Neuronal stem cell (in vitro differentiated cells): ENCODE measurements around the gene STK11IP.

Experiments used
- DNase-seq: peaks from one replicate; pipeline ENCODE4 v3.0.0-alpha.2; 2013; ENCODE audit warnings: low spot score
- H2AFZ ChIP-seq: one replicate; pipeline ENCODE4 v1.6.1; 2013; ENCODE audit warnings: mild to moderate bottlenecking, low read length, inconsistent platforms
- H2AK5ac ChIP-seq: 2 replicates; pipeline ENCODE4 v1.6.1; 2013; ENCODE audit warnings: low read depth, mild to moderate bottlenecking, inconsistent platforms, low read length, moderate library complexity, mixed read lengths
- H2BK120ac ChIP-seq: 2 replicates; pipeline ENCODE4 v1.6.1; 2013; ENCODE audit warnings: low read depth, mild to moderate bottlenecking, inconsistent platforms, low read length, moderate library complexity, mixed read lengths
- H2BK12ac ChIP-seq: one replicate; pipeline ENCODE4 v1.6.1; 2013; ENCODE audit warnings: low read length, inconsistent platforms
- H2BK15ac ChIP-seq: 2 replicates; pipeline ENCODE4 v1.6.1; 2013; ENCODE audit warnings: mild to moderate bottlenecking, low read length, inconsistent platforms, mixed read lengths
- H2BK5ac ChIP-seq: one replicate; pipeline ENCODE4 v1.6.1; 2013; ENCODE audit warnings: inconsistent platforms, mild to moderate bottlenecking, low read length, moderate library complexity
- H3K14ac ChIP-seq: one replicate; pipeline ENCODE4 v1.6.1; 2013; ENCODE audit warnings: low read length, inconsistent platforms
- H3K18ac ChIP-seq: 2 replicates; pipeline ENCODE4 v1.6.1; 2013; ENCODE audit warnings: low read length, inconsistent platforms
- H3K23ac ChIP-seq: 2 replicates; pipeline ENCODE4 v1.6.1; 2013; ENCODE audit warnings: low read depth, mild to moderate bottlenecking, mixed read lengths, low read length, inconsistent platforms; ENCODE audit not compliant: poor library complexity
- H3K27ac ChIP-seq: replicated peaks from 3 replicates; pipeline ENCODE4 v1.5.1; 2013; ENCODE audit warnings: low read length, inconsistent platforms
- H3K27me3 ChIP-seq, 3 experiments: 2 replicates each; pipeline ENCODE4 v1.6.1; 2013; ENCODE audit warnings: low read length in 3 of 3, mild to moderate bottlenecking in 2 of 3, inconsistent platforms in 1 of 3, low read depth in 1 of 3, mixed read lengths in 1 of 3, moderate library complexity in 1 of 3; ENCODE audit not compliant: control insufficient read depth in 3 of 3, insufficient read depth in 3 of 3
- H3K36me3 ChIP-seq, 2 donors: replicated peaks in 1 of 2; 2 replicates each; pipeline ENCODE4 v1.6.1; 2013; ENCODE audit warnings: low read length in 2 of 2; ENCODE audit not compliant: control insufficient read depth in 2 of 2, insufficient read depth in 2 of 2
- H3K4ac ChIP-seq: 2 replicates; pipeline ENCODE4 v1.6.1; 2013; ENCODE audit warnings: inconsistent platforms, mild to moderate bottlenecking, low read length, moderate library complexity
- H3K4me1 ChIP-seq, 2 donors: 1 replicate in 1 of 2; 2 replicates in 1 of 2; pipeline ENCODE4 v1.6.1; 2013; ENCODE audit warnings: low read length in 2 of 2, low read depth in 1 of 2; ENCODE audit not compliant: control insufficient read depth in 2 of 2, insufficient read depth in 1 of 2
- H3K4me2 ChIP-seq: one replicate; pipeline ENCODE4 v1.6.1; 2013; ENCODE audit warnings: mild to moderate bottlenecking, low read length, inconsistent platforms; ENCODE audit not compliant: insufficient read depth, poor library complexity, severe bottlenecking
- H3K4me3 ChIP-seq, 2 donors: 2 replicates each; pipeline ENCODE4 v1.5.1; 2013; ENCODE audit warnings: low read length in 2 of 2, mild to moderate bottlenecking in 2 of 2, inconsistent platforms in 1 of 2, moderate library complexity in 1 of 2
- H3K79me1 ChIP-seq: one replicate; pipeline ENCODE4 v1.6.1; 2013; ENCODE audit warnings: low read depth, mild to moderate bottlenecking, inconsistent platforms, low read length, moderate library complexity
- H3K9ac ChIP-seq: one replicate; pipeline ENCODE4 v1.6.1; 2013; ENCODE audit warnings: mild to moderate bottlenecking, low read depth, low read length, inconsistent platforms; ENCODE audit not compliant: poor library complexity
- H3K9me3 ChIP-seq, 2 donors: replicated peaks in 1 of 2; 2 replicates each; pipeline versions ENCODE3 to v1.6.1; 2013; ENCODE audit warnings: low read length in 2 of 2, mild to moderate bottlenecking in 2 of 2, inconsistent platforms in 1 of 2, low read depth in 1 of 2, mixed read lengths in 1 of 2, moderate library complexity in 1 of 2; ENCODE audit not compliant: control insufficient read depth in 2 of 2, insufficient read depth in 1 of 2
- H4K8ac ChIP-seq: one replicate; pipeline ENCODE4 v1.6.1; 2013; ENCODE audit warnings: low read depth, mild to moderate bottlenecking, inconsistent platforms, low read length, moderate library complexity
- H4K91ac ChIP-seq: one replicate; pipeline ENCODE4 v1.6.1; 2013; ENCODE audit warnings: low read length, low read depth, mild to moderate bottlenecking, inconsistent platforms; ENCODE audit not compliant: poor library complexity
- WGBS, 2 donors: extraction: QIAGEN DNeasy Blood & Tissue Kit; methylation state at CpG; one replicate each; pipeline ENCODE4 v1.1.7; 2013; ENCODE audit warnings: missing lambda C conversion rate in 2 of 2, mixed read lengths in 1 of 2; ENCODE audit not compliant: insufficient read length in 2 of 2, insufficient replicate concordance in 1 of 2; ENCODE audit errors: extremely low coverage in 2 of 2; 5-methylcytosine and 5-hydroxymethylcytosine counted together

The STK11IP gene

GRCh38 chr2:219621935-219622334 lies 24.3 kb downstream of the STK11IP start:
- Histone ChIP-seq H4K91ac (no peak overlapping the region), H2BK15ac (no peak overlapping the region), H2AFZ (no peak overlapping the region), H3K4me1 (no peaks in the 10 kb centered on the region), H3K4me2 (no peak overlapping the region), H3K36me3 (no peaks in the 10 kb centered on the region), H3K4me3 (no peak overlapping the region), H3K27ac (no peak overlapping the region), H2BK120ac (no peak overlapping the region), H3K27me3 (peaks cover 0 to 54% (median 4%) of the 10 kb centered on the region in 3 experiments), H3K9me3 (no peaks in the 10 kb centered on the region), H4K8ac (no peak overlapping the region), H3K14ac (no peak overlapping the region), H3K4ac (no peak overlapping the region), H2AK5ac (no peak overlapping the region), H3K23ac (no peak overlapping the region), H2BK12ac (no peak overlapping the region), H3K9ac (no peak overlapping the region), H3K18ac (no peak overlapping the region), H3K79me1 (no peaks in the 10 kb centered on the region), H2BK5ac (no peak overlapping the region)
- no CpG with 5 or more reads among the region's 4 CpGs for WGBS, 2 donors
- no peak for DNase-seq

- H2BK5ac ChIP-seq = no peak overlapping the region
- H2AFZ ChIP-seq = no peak overlapping the region
- no peak overlapping the region for H3K4me3 ChIP-seq
- H3K4ac ChIP-seq = no peak overlapping the region
- no peak overlapping the region for H3K4me2 ChIP-seq
- no peak overlapping the region for H3K18ac ChIP-seq
- no CpG with 5 or more reads among the region's 2 CpGs for WGBS, 2 donors
- no peaks in the 10 kb centered on the region for H3K79me1 ChIP-seq
- no peak overlapping the region for H4K8ac ChIP-seq
- peaks cover 0 to 56% (median 7%) of the 10 kb centered on the region in 3 experiments for H3K27me3 ChIP-seq
- H2AK5ac ChIP-seq = no peak overlapping the region
- H3K9me3 ChIP-seq = no peaks in the 10 kb centered on the region
- H4K91ac ChIP-seq = no peak overlapping the region
- H2BK120ac ChIP-seq = no peak overlapping the region
- no peak for DNase-seq
- H3K23ac ChIP-seq = no peak overlapping the region
- no peak overlapping the region for H2BK15ac ChIP-seq
- H3K14ac ChIP-seq = no peak overlapping the region
- H2BK12ac ChIP-seq = no peak overlapping the region
- no peaks in the 10 kb centered on the region for H3K36me3 ChIP-seq
- H3K4me1 ChIP-seq = no peaks in the 10 kb centered on the region
- no peak overlapping the region for H3K27ac ChIP-seq
- no peak overlapping the region for H3K9ac ChIP-seq
These were observed 24.8 kb downstream of the STK11IP start for GRCh38 chr2:219622472-219622871.

- no peak overlapping the region for H3K14ac ChIP-seq
- no peak overlapping the region for H2BK12ac ChIP-seq
- H4K8ac ChIP-seq = no peak overlapping the region
- no peaks in the 10 kb centered on the region for H3K79me1 ChIP-seq
- no peak overlapping the region for H2AFZ ChIP-seq
- H3K23ac ChIP-seq = no peak overlapping the region
- H3K18ac ChIP-seq = no peak overlapping the region
- H3K9me3 ChIP-seq = no peaks in the 10 kb centered on the region
- H3K4ac ChIP-seq = no peak overlapping the region
- peaks cover 0 to 65% (median 14%) of the 10 kb centered on the region in 3 experiments for H3K27me3 ChIP-seq
- no peak overlapping the region for H3K27ac ChIP-seq
- no peak overlapping the region for H3K4me2 ChIP-seq
- H3K4me1 ChIP-seq = no peaks in the 10 kb centered on the region
- H2AK5ac ChIP-seq = no peak overlapping the region
- DNase-seq = no peak
- H3K36me3 ChIP-seq = no peaks in the 10 kb centered on the region
- H2BK15ac ChIP-seq = no peak overlapping the region
- H2BK5ac ChIP-seq = no peak overlapping the region
- H4K91ac ChIP-seq = no peak overlapping the region
- H3K4me3 ChIP-seq = peak overlapping the region in 1 of 2 donors; percentile 46
- WGBS, 2 donors = no CpG with 5 or more reads among the region's 6 CpGs
- H2BK120ac ChIP-seq = no peak overlapping the region
- no peak overlapping the region for H3K9ac ChIP-seq
These were observed 26.9 kb downstream of the STK11IP start for GRCh38 chr2:219624565-219624964.

- H4K91ac ChIP-seq = no peak overlapping the region
- peaks cover 0 to 65% (median 14%) of the 10 kb centered on the region in 3 experiments for H3K27me3 ChIP-seq
- WGBS, 2 donors = no CpG with 5 or more reads among the region's 5 CpGs
- no peak overlapping the region for H3K23ac ChIP-seq
- H3K9ac ChIP-seq = no peak overlapping the region
- no peak overlapping the region for H3K4me3 ChIP-seq
- H3K4ac ChIP-seq = no peak overlapping the region
- no peaks in the 10 kb centered on the region for H3K36me3 ChIP-seq
- no peak overlapping the region for H3K4me2 ChIP-seq
- no peak overlapping the region for H2AK5ac ChIP-seq
- no peak for DNase-seq
- no peak overlapping the region for H4K8ac ChIP-seq
- no peak overlapping the region for H3K14ac ChIP-seq
- no peak overlapping the region for H2BK15ac ChIP-seq
- H3K18ac ChIP-seq = no peak overlapping the region
- H2BK12ac ChIP-seq = no peak overlapping the region
- H3K4me1 ChIP-seq = no peaks in the 10 kb centered on the region
- no peaks in the 10 kb centered on the region for H3K9me3 ChIP-seq
- no peak overlapping the region for H2BK120ac ChIP-seq
- no peak overlapping the region for H2BK5ac ChIP-seq
- H3K27ac ChIP-seq = no peak overlapping the region
- no peak overlapping the region for H2AFZ ChIP-seq
- no peaks in the 10 kb centered on the region for H3K79me1 ChIP-seq
These were observed 27.5 kb downstream of the STK11IP start for GRCh38 chr2:219625179-219625578.
